K562 (cell line): Measurements from ENCODE around the gene RSPH3. TPM values are rescaled to one million over a fixed set of nuclear protein-coding genes. Genes with fewer than 3 reads are reported as not detected.

Experiments
- ARID2 ChIP-seq: fragments of 450-650 bp; IDR thresholded peaks from 2 replicates; pipeline ENCODE4 v1.6.1; 2017; ENCODE audit warnings: antibody characterized with exemption, mild to moderate bottlenecking
- BRD4 ChIP-seq: fragments of 200-600 bp; sonication (generic); IDR thresholded peaks from 2 replicates; pipeline ENCODE4 v1.6.1; 2017; ENCODE audit warnings: inconsistent platforms
- MXI1 ChIP-seq: IDR thresholded peaks from 2 replicates; pipeline ENCODE4 v1.6.1; 2011; ENCODE audit warnings: low read depth, mild to moderate bottlenecking, improper control_type of control experiment, low read length
- PCBP2 ChIP-seq: fragments of 200-400 bp; formaldehyde crosslinking; IDR thresholded peaks from 2 replicates; pipeline ENCODE4 v1.6.1; 2018; ENCODE audit warnings: low read length, low read depth, mild to moderate bottlenecking, moderate library complexity; ENCODE audit not compliant: poor library complexity, severe bottlenecking
- RFX1 ChIP-seq: fragments of 450-650 bp; IDR thresholded peaks from 2 replicates; pipeline ENCODE4 v1.6.1; 2016; ENCODE audit warnings: mild to moderate bottlenecking, moderate library complexity
- VEZF1 ChIP-seq: fragments of 200-800 bp; sonication (Bioruptor generic); IDR thresholded peaks from 2 replicates; pipeline ENCODE4 v1.6.1; 2017; ENCODE audit warnings: missing genetic modification characterization, missing compliant biosample characterization
- ZBTB2 ChIP-seq: fragments of 450-650 bp; IDR thresholded peaks from 2 replicates; pipeline ENCODE4 v1.6.1; 2016; ENCODE audit warnings: antibody characterized with exemption
- ZNF277 ChIP-seq: fragments of 250-450 bp; sonication (Bioruptor Pico); IDR thresholded peaks from 2 replicates; pipeline ENCODE4 v1.8.0; 2022; ENCODE audit warnings: inconsistent platforms, mild to moderate bottlenecking, moderate library complexity, borderline replicate concordance
- polyA plus RNA-seq, 8 experiments: library from polyadenylated mRNA; depleted of rRNA in 4 of 8; stranded (reverse) in 5 of 8; unstranded in 3 of 8; fragments of >200 nt; fragmentation: Nextera tagmentation in 2 of 8; fragmentation: Illumina TruSeq in 1 of 8; extraction: Ambion mirVana in 2 of 8; extraction: Trizol in 1 of 8; gene quantifications; 2 replicates each; pipeline versions ENCODE4 v1.2.1 to v1.2.3, GENCODE V29; 2011 to 2014; ENCODE audit warnings: inconsistent platforms in 1 of 8, missing spikeins in 1 of 8
- total RNA-seq, 7 experiments: library from RNA; depleted of rRNA in 6 of 7; stranded (reverse); fragments of >200 nt in 6 of 7; fragmentation: Illumina TruSeq in 2 of 7; extraction: Trizol in 2 of 7; gene quantifications; 2 replicates each; pipeline versions ENCODE4 v1.2.1 to v1.2.3, GENCODE V29; 2011 to 2021; ENCODE audit warnings: low replicate concordance in 1 of 7

Gene RSPH3
- total and polyA plus RNA-seq, 9 of the 15 experiments (the other 6 are each of a cell fraction or from before 2014, with no cell fraction given): 0.52 to 2.9 (median 1.5) TPM

DNA sequence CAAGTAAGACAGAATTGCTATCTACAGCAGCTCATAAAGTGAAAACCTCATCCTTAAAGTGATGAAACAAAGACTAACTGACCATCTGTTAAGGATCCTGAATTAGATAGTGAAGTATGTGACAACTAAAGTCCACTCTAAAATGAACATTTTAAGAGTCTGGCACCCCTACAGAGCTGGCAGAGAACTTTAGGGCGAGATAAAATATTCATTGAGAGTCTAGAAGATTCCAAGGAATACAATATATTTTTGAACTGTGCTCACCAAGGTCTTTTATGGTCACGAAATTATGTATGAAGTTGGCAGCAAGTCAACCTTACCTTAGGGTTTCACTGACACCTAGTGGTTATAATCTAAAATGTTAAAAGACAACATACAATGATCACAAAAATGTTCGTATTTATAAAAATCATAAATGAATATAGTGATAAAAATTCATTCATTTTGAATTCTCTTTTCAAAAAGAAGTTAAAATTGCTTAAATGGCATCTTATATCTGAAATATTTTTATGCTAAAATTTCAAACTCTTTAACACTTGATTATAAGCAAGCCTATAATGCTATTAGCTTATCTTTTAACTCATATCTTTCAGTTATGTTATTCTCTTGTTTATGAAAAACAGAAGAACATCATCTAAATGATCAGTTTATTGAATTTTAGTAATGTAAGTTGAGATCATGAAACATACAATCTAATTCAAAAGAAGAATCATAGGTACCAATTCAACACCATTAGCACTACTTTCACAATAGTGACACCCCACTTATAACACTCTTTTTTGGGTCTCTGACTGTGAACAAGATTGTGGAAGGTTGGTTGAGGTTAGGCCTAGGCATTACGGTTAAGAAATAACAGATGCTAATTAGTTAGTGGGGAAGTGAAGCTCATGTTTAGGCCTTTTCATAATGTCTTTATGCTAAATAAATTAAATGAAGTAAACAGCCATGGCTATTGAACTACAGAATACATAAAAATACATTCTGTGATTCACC is 27.5 kb downstream of the RSPH3 start (continued):
- TF ChIP-seq ARID2 (0 out of 2 replicates have a peak, but pooled peaks have one; percentile 72), ZBTB2 (no peak), BRD4 (0 out of 2 replicates have a peak, but pooled peaks have one; percentile 58), VEZF1 (CRISPR knock-in tag) (peak; percentile 28; the same call in 1 of the 2 replicates), ZNF277 (CRISPR knock-in tag) (no peak), RFX1 (0 out of 2 replicates have a peak, but pooled peaks have one; percentile 7), PCBP2 (no peak), MXI1 (no peak)
